ENCODE measurements around the gene MCU.

Gene MCU

DNA sequence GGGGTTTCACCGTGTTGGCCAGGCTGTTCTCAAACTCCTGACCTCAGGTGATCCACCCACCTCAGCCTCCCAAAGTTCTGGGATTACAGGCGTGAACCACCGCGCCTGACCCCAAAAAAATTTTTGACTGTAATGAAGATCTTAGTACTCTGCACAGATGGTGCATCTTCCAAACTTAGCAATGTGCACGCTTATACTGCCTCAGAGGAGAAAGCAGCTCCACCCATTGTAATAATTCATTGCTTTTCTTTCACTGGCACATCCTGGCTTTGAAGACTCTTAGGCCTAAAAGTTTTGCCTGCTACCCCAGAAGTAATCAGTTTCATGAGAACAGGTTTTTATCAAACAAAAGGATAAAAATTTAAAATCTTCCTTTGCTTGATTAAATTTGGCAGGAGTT lies 149.5 kb downstream of the MCU start:
- no peak overlapping the region for H4K91ac ChIP-seq (ENCODE audit: low read length)
- H3K36me3 ChIP-seq (ENCODE audit: control insufficient read depth in 1 of 2, insufficient read depth in 2 of 2, low read depth in 1 of 2, low read length in 2 of 2) = no peaks in the 10 kb centered on the region
- H3K4me2 ChIP-seq (ENCODE audit: low read length, poor library complexity, severe bottlenecking) = no peak overlapping the region
- 94% methylated on average over 5 of the region's 5 CpGs for WGBS
- no peak overlapping the region for H2BK120ac ChIP-seq (ENCODE audit: low read depth, low read length)
- peaks cover 2% of the 10 kb centered on the region for H3K4me1 ChIP-seq (ENCODE audit: control insufficient read depth, insufficient read depth, low read depth, low read length)
- H3K18ac ChIP-seq (ENCODE audit: low read depth in 1 of 2, low read length in 2 of 2) = no peak overlapping the region
- no peak overlapping the region for H4K8ac ChIP-seq (ENCODE audit: low read length)
- no peak overlapping the region for H2AK5ac ChIP-seq (ENCODE audit: low read length, severe bottlenecking)
- no peak overlapping the region for H2BK15ac ChIP-seq (ENCODE audit: low read depth, poor library complexity, severe bottlenecking)
- no peak overlapping the region for H3K4ac ChIP-seq (ENCODE audit: low read depth in 1 of 2, low read length in 2 of 2)
- H3K79me1 ChIP-seq (replicated peaks; ENCODE audit: low read length, poor library complexity, severe bottlenecking) = peaks cover 8% of the 10 kb centered on the region
- no peak overlapping the region for H3K9ac ChIP-seq (ENCODE audit: low read length)
- no peak overlapping the region for H2BK5ac ChIP-seq (ENCODE audit: low read depth, low read length, poor library complexity, severe bottlenecking)
- no peak overlapping the region for H3K23ac ChIP-seq (ENCODE audit: low read length in 2 of 2)
- no peaks in the 10 kb centered on the region for H3K27me3 ChIP-seq (ENCODE audit: control insufficient read depth in 1 of 2, insufficient read depth in 1 of 2, low read length in 2 of 2)
- H3K4me3 ChIP-seq (ENCODE audit: insufficient read depth in 1 of 2, low read depth in 1 of 2, low read length in 2 of 2) = no peak overlapping the region
- H2AFZ ChIP-seq (ENCODE audit: low read depth, low read length) = no peak overlapping the region
- no peaks in the 10 kb centered on the region for H3K9me3 ChIP-seq (ENCODE audit: control insufficient read depth, low read length)
- H3K14ac ChIP-seq (ENCODE audit: low read length in 2 of 2) = no peak overlapping the region
- DNase-seq = no peak
- H3K27ac ChIP-seq (ENCODE audit: low read length, poor library complexity, severe bottlenecking) = no peak overlapping the region
- no peak overlapping the region for H2BK12ac ChIP-seq (ENCODE audit: low read length in 2 of 2)

GRCh38 chr10:72842164-72842563 lies 150.2 kb downstream of the MCU start:
- Histone ChIP-seq H2AK5ac (ENCODE audit: low read length, severe bottlenecking) (no peak overlapping the region), H2BK12ac (ENCODE audit: low read length in 2 of 2) (no peak overlapping the region), H4K91ac (ENCODE audit: low read length) (no peak overlapping the region), H3K23ac (ENCODE audit: low read length in 2 of 2) (no peak overlapping the region), H3K4me2 (ENCODE audit: low read length, poor library complexity, severe bottlenecking) (no peak overlapping the region), H2BK15ac (ENCODE audit: low read depth, poor library complexity, severe bottlenecking) (no peak overlapping the region), H3K27me3 (ENCODE audit: control insufficient read depth in 1 of 2, insufficient read depth in 1 of 2, low read length in 2 of 2) (no peaks in the 10 kb centered on the region), H3K4ac (ENCODE audit: low read depth in 1 of 2, low read length in 2 of 2) (no peak overlapping the region), H2BK5ac (ENCODE audit: low read depth, low read length, poor library complexity, severe bottlenecking) (no peak overlapping the region), H4K8ac (ENCODE audit: low read length) (no peak overlapping the region), H3K79me1 (replicated peaks; ENCODE audit: low read length, poor library complexity, severe bottlenecking) (peaks cover 11% of the 10 kb centered on the region), H3K9ac (ENCODE audit: low read length) (no peak overlapping the region), H3K18ac (ENCODE audit: low read depth in 1 of 2, low read length in 2 of 2) (no peak overlapping the region), H3K14ac (ENCODE audit: low read length in 2 of 2) (no peak overlapping the region), H3K9me3 (ENCODE audit: control insufficient read depth, low read length) (no peaks in the 10 kb centered on the region), H2AFZ (ENCODE audit: low read depth, low read length) (no peak overlapping the region), H3K4me1 (ENCODE audit: control insufficient read depth, insufficient read depth, low read depth, low read length) (peaks cover 2% of the 10 kb centered on the region), H2BK120ac (ENCODE audit: low read depth, low read length) (no peak overlapping the region), H3K4me3 (ENCODE audit: insufficient read depth in 1 of 2, low read depth in 1 of 2, low read length in 2 of 2) (no peak overlapping the region), H3K27ac (ENCODE audit: low read length, poor library complexity, severe bottlenecking) (no peak overlapping the region), H3K36me3 (ENCODE audit: control insufficient read depth in 1 of 2, insufficient read depth in 2 of 2, low read depth in 1 of 2, low read length in 2 of 2) (no peaks in the 10 kb centered on the region)
- WGBS = 100% methylated on average over 1 of the region's 2 CpGs
- DNase-seq = no peak

- Histone ChIP-seq H2BK12ac (ENCODE audit: low read length in 2 of 2) (no peak overlapping the region), H3K36me3 (ENCODE audit: control insufficient read depth in 1 of 2, insufficient read depth in 2 of 2, low read depth in 1 of 2, low read length in 2 of 2) (no peaks in the 10 kb centered on the region), H3K27ac (ENCODE audit: low read length, poor library complexity, severe bottlenecking) (no peak overlapping the region), H3K9me3 (ENCODE audit: control insufficient read depth, low read length) (peaks cover 1% of the 10 kb centered on the region), H3K18ac (ENCODE audit: low read depth in 1 of 2, low read length in 2 of 2) (no peak overlapping the region), H3K14ac (ENCODE audit: low read length in 2 of 2) (no peak overlapping the region), H3K4me2 (ENCODE audit: low read length, poor library complexity, severe bottlenecking) (peak overlapping the region; percentile 13), H2BK15ac (ENCODE audit: low read depth, poor library complexity, severe bottlenecking) (no peak overlapping the region), H4K91ac (ENCODE audit: low read length) (no peak overlapping the region), H2AK5ac (ENCODE audit: low read length, severe bottlenecking) (no peak overlapping the region), H2AFZ (ENCODE audit: low read depth, low read length) (no peak overlapping the region), H3K27me3 (ENCODE audit: control insufficient read depth in 1 of 2, insufficient read depth in 1 of 2, low read length in 2 of 2) (no peaks in the 10 kb centered on the region), H3K4me3 (ENCODE audit: insufficient read depth in 1 of 2, low read depth in 1 of 2, low read length in 2 of 2) (no peak overlapping the region), H3K4ac (ENCODE audit: low read depth in 1 of 2, low read length in 2 of 2) (no peak overlapping the region), H3K4me1 (ENCODE audit: control insufficient read depth, insufficient read depth, low read depth, low read length) (peaks cover 2% of the 10 kb centered on the region), H3K9ac (ENCODE audit: low read length) (no peak overlapping the region), H3K79me1 (replicated peaks; ENCODE audit: low read length, poor library complexity, severe bottlenecking) (peaks cover 19% of the 10 kb centered on the region), H2BK5ac (ENCODE audit: low read depth, low read length, poor library complexity, severe bottlenecking) (no peak overlapping the region), H3K23ac (ENCODE audit: low read length in 2 of 2) (no peak overlapping the region), H4K8ac (ENCODE audit: low read length) (no peak overlapping the region), H2BK120ac (ENCODE audit: low read depth, low read length) (no peak overlapping the region)
- WGBS = 74% methylated on average over 4 of the region's 7 CpGs
- DNase-seq = peak; percentile 64
Observed at GRCh38 chr10:72846238-72846637, 154.3 kb downstream of the MCU start.

DNA sequence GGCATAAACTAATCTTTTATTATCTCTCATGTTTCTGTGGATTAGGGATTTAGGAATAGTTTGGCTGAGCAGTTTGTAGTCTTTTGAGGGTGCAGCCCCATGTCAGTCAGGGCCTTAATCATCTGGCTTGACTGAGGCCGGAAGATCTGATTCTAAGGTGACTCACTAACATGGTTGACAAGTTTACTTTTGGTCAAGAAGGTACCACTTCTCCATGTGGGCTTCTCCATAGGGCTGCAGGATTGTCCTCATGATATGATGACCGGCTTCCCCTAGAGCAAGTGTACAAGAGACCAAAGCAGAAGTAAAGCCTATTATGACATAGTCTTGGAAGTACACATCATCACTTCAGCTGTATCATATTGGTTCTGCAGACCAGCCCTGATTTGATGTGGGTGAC lies 155.7 kb downstream of the MCU start:
- H3K36me3 ChIP-seq (ENCODE audit: control insufficient read depth in 1 of 2, insufficient read depth in 2 of 2, low read depth in 1 of 2, low read length in 2 of 2) = no peaks in the 10 kb centered on the region
- H3K9ac ChIP-seq (ENCODE audit: low read length) = no peak overlapping the region
- no peak for DNase-seq
- no peak overlapping the region for H4K91ac ChIP-seq (ENCODE audit: low read length)
- WGBS = 88% methylated on average over 2 of the region's 2 CpGs
- no peak overlapping the region for H2BK12ac ChIP-seq (ENCODE audit: low read length in 2 of 2)
- H2BK5ac ChIP-seq (ENCODE audit: low read depth, low read length, poor library complexity, severe bottlenecking) = no peak overlapping the region
- no peaks in the 10 kb centered on the region for H3K27me3 ChIP-seq (ENCODE audit: control insufficient read depth in 1 of 2, insufficient read depth in 1 of 2, low read length in 2 of 2)
- no peak overlapping the region for H3K4me3 ChIP-seq (ENCODE audit: insufficient read depth in 1 of 2, low read depth in 1 of 2, low read length in 2 of 2)
- peaks cover 9% of the 10 kb centered on the region for H3K9me3 ChIP-seq (ENCODE audit: control insufficient read depth, low read length)
- H3K4me2 ChIP-seq (ENCODE audit: low read length, poor library complexity, severe bottlenecking) = no peak overlapping the region
- no peak overlapping the region for H3K23ac ChIP-seq (ENCODE audit: low read length in 2 of 2)
- no peak overlapping the region for H2BK15ac ChIP-seq (ENCODE audit: low read depth, poor library complexity, severe bottlenecking)
- H3K4ac ChIP-seq (ENCODE audit: low read depth in 1 of 2, low read length in 2 of 2) = no peak overlapping the region
- peaks cover 21% of the 10 kb centered on the region for H3K79me1 ChIP-seq (replicated peaks; ENCODE audit: low read length, poor library complexity, severe bottlenecking)
- H4K8ac ChIP-seq (ENCODE audit: low read length) = no peak overlapping the region
- no peak overlapping the region for H2AK5ac ChIP-seq (ENCODE audit: low read length, severe bottlenecking)
- H2AFZ ChIP-seq (ENCODE audit: low read depth, low read length) = no peak overlapping the region
- H3K4me1 ChIP-seq (ENCODE audit: control insufficient read depth, insufficient read depth, low read depth, low read length) = peaks cover 2% of the 10 kb centered on the region
- H3K27ac ChIP-seq (ENCODE audit: low read length, poor library complexity, severe bottlenecking) = no peak overlapping the region
- no peak overlapping the region for H3K14ac ChIP-seq (ENCODE audit: low read length in 2 of 2)
- no peak overlapping the region for H2BK120ac ChIP-seq (ENCODE audit: low read depth, low read length)
- no peak overlapping the region for H3K18ac ChIP-seq (ENCODE audit: low read depth in 1 of 2, low read length in 2 of 2)

All from mesenchymal stem cell (in vitro differentiated cells and primary cell).